GM12872 (cell line): ENCODE results near the gene LTB4R.

Experiments
- CTCF ChIP-seq: IDR thresholded peaks from 3 replicates; pipeline ENCODE4 v1.5.1; 2011; ENCODE audit warnings: low read depth, mild to moderate bottlenecking, low read length, moderate library complexity; ENCODE audit not compliant: insufficient read depth

The LTB4R gene

GRCh38 chr14:24321212-24321975 lies 10.1 kb downstream of the LTB4R start:
- TF ChIP-seq CTCF = no peak

- TF ChIP-seq CTCF = no peak
Observed at GRCh38 chr14:24322672-24323071, 11.4 kb downstream of the LTB4R start.

GRCh38 chr14:24323341-24323740 lies 12.0 kb downstream of the LTB4R start:
- TF ChIP-seq CTCF = no peak

GRCh38 chr14:24324024-24324423 lies 12.7 kb downstream of the LTB4R start:
- TF ChIP-seq CTCF = no peak

GRCh38 chr14:24325041-24325530 lies 13.8 kb downstream of the LTB4R start:
- no peak for TF ChIP-seq CTCF

- no peak for TF ChIP-seq CTCF
Observed at GRCh38 chr14:24325963-24326362, 14.7 kb downstream of the LTB4R start.

GRCh38 chr14:24327303-24327702 lies 16.0 kb downstream of the LTB4R start:
- no peak for TF ChIP-seq CTCF
